PC-9 (cell line): ENCODE data around the gene RNU5B-1. TPM values are rescaled to one million over a fixed set of nuclear protein-coding genes. Genes with fewer than 3 reads are reported as not detected.
"Not testable (repeated sequence)": the region's sequence is repeated elsewhere in the genome, so short reads cannot be mapped to it uniquely, and the experiment has no call there.

ENCODE experiments used
- BruUV-seq: library from RNA; stranded (reverse); fragments of 400-500 nt; replicated peaks from 2 replicates; lab custom pipeline; 2021; lab: Mats Ljungman, UMichigan
- CTCF ChIA-PET: fragments of 300-600 bp; sonication (Branson Sonifier 250); formaldehyde crosslinking; loops from one replicate; lab custom pipeline; 2022; ENCODE audit warnings: antibody characterized with exemption; lab: Charles Lee
- POLR2A ChIA-PET: fragments of 300-600 bp; sonication (Branson Sonifier 250); formaldehyde crosslinking; loops from one replicate; lab custom pipeline; 2022; ENCODE audit warnings: antibody characterized with exemption; ENCODE audit not compliant: unreplicated experiment; lab: Charles Lee
- DNase-seq, 2 experiments: peaks; one replicate each; pipeline versions ENCODE4 v3.0.0 to v3.0.0-alpha.2; 2015 to 2022; ENCODE audit warnings: mixed read lengths in 1 of 2
- H2AFZ ChIP-seq: fragments of 200-600 bp; sonication (generic); 2 replicates; pipeline ENCODE4 v1.8.1; 2017; ENCODE audit warnings: antibody characterized with exemption
- H3F3A ChIP-seq: fragments of 200-600 bp; sonication (generic); 2 replicates; pipeline ENCODE4 v1.8.1; 2017; ENCODE audit warnings: antibody characterized with exemption, mild to moderate bottlenecking, low read depth; ENCODE audit not compliant: insufficient read depth
- H3K27ac ChIP-seq: fragments of 200-600 bp; sonication (generic); 2 replicates; pipeline ENCODE4 v1.6.1; 2016; ENCODE audit warnings: mixed run types
- H3K27me3 ChIP-seq: fragments of 200-600 bp; sonication (generic); 2 replicates; pipeline ENCODE4 v1.6.1; 2016; ENCODE audit warnings: low read depth, mixed run types; ENCODE audit not compliant: insufficient read depth
- H3K36me3 ChIP-seq: fragments of 200-600 bp; sonication (generic); 2 replicates; pipeline ENCODE4 v1.6.1; 2016; ENCODE audit warnings: low read depth, mixed run types
- H3K4me1 ChIP-seq: fragments of 200-600 bp; sonication (generic); replicated peaks from 2 replicates; pipeline ENCODE4 v1.6.1; 2016; ENCODE audit warnings: mixed run types; ENCODE audit not compliant: insufficient read depth
- H3K4me2 ChIP-seq: fragments of 200-600 bp; sonication (generic); 2 replicates; pipeline ENCODE4 v1.6.1; 2017; ENCODE audit warnings: mixed run types
- H3K4me3 ChIP-seq: fragments of 200-600 bp; sonication (generic); 2 replicates; pipeline ENCODE4 v1.6.1; 2016; ENCODE audit warnings: mixed run types
- H3K79me2 ChIP-seq: fragments of 200-600 bp; sonication (generic); 2 replicates; pipeline ENCODE4 v1.6.1; 2017; ENCODE audit warnings: low read depth, mixed run types
- H3K9me2 ChIP-seq: fragments of 200-600 bp; sonication (generic); 2 replicates; pipeline ENCODE4 v1.8.1; 2017; ENCODE audit warnings: mild to moderate bottlenecking; ENCODE audit not compliant: insufficient read depth
- H3K9me3 ChIP-seq: fragments of 200-600 bp; sonication (generic); 2 replicates; pipeline ENCODE4 v1.8.1; 2016; ENCODE audit warnings: low read depth; ENCODE audit not compliant: insufficient read depth
- H4K20me1 ChIP-seq: fragments of 200-600 bp; sonication (generic); 2 replicates; pipeline ENCODE4 v1.8.1; 2017; ENCODE audit not compliant: insufficient read depth
- EZH2 ChIP-seq: fragments of 200-600 bp; sonication (generic); IDR thresholded peaks from 2 replicates; pipeline ENCODE4 v1.8.0; 2017; ENCODE audit warnings: antibody characterized with exemption, low read depth
- intact Hi-C: fragments of 100-400 bp; cut with micrococcal nuclease; formaldehyde crosslinking; loops from one replicate; pipeline ENCODE4 v1.10.0; 2022; ENCODE audit not compliant: unreplicated experiment
- total RNA-seq: library from RNA; stranded (reverse); gene quantifications from 2 replicates; pipeline ENCODE4 v1.2.3, GENCODE V29; 2021
- TF ChIP-seq, protein P1 (sequence below): fragments of 200-600 bp; sonication (generic); conservative IDR thresholded peaks from 2 replicates; pipeline ENCODE4 v1.6.1; 2017; ENCODE audit warnings: mixed run types, antibody characterized with exemption, mild to moderate bottlenecking, moderate library complexity

The RNU5B-1 gene
- total RNA-seq, 1 experiment from 2014 or later = not detected

DNA sequence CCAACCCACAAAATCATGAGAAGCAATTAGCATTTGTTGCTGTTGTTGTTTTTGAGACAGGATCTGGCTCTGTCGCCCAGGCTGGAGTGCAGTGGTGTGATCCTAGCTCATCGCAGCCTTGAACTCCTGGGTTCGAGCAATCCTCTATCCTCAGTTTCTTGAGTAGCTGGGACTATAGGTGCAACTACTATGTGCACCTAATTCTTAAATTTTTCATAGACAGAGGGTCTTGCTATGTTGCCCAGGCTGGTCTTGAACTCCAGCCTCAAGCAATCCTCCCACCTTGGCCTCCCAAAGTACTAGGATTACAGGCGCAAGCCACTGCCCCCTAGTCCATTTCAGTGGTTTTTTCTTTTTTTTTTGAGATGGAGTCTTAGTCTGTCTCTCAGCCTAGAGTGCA lies 36.1 kb upstream of the RNU5B-1 start:
- Histone ChIP-seq H3K36me3 (no peaks in the 10 kb centered on the region), H3F3A (no peaks in the 10 kb centered on the region), H4K20me1 (no peaks in the 10 kb centered on the region), H3K27me3 (no peaks in the 10 kb centered on the region), H2AFZ (no peak overlapping the region), H3K27ac (no peak overlapping the region), H3K4me1 (no peaks in the 10 kb centered on the region), H3K4me2 (no peak overlapping the region), H3K4me3 (no peak overlapping the region), H3K9me3 (no peaks in the 10 kb centered on the region), H3K79me2 (no peaks in the 10 kb centered on the region), H3K9me2 (no peaks in the 10 kb centered on the region)
- no peak for TF ChIP-seq EZH2
- TF ChIP-seq, protein P1, sequence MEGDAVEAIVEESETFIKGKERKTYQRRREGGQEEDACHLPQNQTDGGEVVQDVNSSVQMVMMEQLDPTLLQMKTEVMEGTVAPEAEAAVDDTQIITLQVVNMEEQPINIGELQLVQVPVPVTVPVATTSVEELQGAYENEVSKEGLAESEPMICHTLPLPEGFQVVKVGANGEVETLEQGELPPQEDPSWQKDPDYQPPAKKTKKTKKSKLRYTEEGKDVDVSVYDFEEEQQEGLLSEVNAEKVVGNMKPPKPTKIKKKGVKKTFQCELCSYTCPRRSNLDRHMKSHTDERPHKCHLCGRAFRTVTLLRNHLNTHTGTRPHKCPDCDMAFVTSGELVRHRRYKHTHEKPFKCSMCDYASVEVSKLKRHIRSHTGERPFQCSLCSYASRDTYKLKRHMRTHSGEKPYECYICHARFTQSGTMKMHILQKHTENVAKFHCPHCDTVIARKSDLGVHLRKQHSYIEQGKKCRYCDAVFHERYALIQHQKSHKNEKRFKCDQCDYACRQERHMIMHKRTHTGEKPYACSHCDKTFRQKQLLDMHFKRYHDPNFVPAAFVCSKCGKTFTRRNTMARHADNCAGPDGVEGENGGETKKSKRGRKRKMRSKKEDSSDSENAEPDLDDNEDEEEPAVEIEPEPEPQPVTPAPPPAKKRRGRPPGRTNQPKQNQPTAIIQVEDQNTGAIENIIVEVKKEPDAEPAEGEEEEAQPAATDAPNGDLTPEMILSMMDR = no peak
- no TSS peak for BruUV-seq
- CTCF ChIA-PET = no interaction called here
- intact Hi-C loops = no loop called here
- POLR2A ChIA-PET = interaction anchor here (0.6 kb wide), 1 partner anchor 37 kb away, joined by 9 read pairs; no protein-coding TSS in a partner anchor
- no peak for DNase-seq

DNA sequence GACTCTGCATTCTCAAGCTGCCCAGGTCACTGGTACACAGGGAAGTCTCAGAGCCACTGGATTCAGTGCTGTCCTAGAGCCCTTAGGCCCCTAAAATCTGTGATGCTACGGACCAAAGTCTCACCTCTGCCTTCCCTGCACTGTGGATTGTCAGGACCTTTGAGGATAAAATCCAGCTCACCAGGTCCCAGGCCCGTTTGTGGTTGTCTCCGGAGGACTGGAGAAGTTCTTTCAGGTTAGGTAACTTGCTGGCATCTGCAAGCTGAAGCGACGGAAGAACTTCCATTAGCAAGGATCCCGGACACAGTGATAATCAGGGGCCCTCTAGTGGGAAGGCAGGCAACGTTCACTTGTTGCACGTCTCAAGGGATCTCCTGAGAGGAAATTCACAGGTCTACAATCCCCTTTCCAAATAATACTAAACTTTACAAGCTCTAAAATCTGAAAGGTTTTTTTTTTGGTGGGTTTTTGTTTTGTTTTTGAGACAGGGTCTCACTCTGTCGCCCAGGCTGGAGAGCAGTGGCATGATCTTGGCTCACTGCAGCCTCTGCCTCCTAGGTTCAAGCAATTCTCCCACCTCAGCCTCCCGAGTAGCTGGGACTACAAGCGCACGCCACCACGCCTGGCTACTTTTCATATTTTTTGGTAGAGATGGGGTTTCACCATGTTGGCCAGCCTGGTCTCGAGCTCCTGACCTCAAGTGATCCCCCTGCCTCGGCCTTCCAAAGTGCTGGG lies 33.5 kb upstream of the RNU5B-1 start:
- intact Hi-C loops = loop anchor here (1.0 kb wide), 1 partner anchor 82 kb away; no protein-coding TSS in a partner anchor
- not testable (repeated sequence) for H2AFZ ChIP-seq, H3K27ac ChIP-seq

DNA sequence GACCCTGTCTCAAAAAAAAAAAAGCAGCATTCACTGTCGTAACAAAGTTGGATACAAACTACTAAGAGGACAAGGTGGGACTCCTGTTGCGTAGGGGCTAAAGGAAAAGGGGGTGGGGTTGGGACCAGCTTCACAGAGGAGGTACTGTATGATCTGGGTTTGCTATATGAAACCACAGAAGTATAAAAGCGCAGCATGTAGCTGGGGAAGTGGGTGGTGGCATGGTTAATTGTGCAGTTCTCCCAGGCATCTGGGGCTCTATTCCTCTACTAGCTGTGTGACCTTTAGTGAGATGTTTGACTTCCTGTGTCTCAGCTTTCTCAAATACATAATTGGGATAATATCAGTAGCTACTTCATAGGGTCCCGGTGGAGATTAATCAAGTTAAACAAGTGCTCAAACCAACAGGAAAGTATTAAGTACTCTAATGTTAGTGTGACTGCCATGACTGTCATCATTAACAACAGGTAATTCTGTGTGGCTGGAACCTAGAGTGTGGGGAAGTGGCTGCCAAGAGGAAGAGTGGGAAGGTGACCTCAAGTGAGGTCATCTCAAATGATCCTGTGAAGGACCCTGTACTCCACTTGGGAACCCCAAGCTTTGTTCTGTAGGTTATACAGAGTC lies 29.3 kb upstream of the RNU5B-1 start:
- no peak overlapping the region for H2AFZ ChIP-seq
- TF ChIP-seq, protein P1 = no peak
- TF ChIP-seq EZH2 = no peak
- no peaks in the 10 kb centered on the region for H4K20me1 ChIP-seq
- H3F3A ChIP-seq = no peaks in the 10 kb centered on the region
- POLR2A ChIA-PET = no interaction called here
- no peaks in the 10 kb centered on the region for H3K4me1 ChIP-seq
- H3K79me2 ChIP-seq = no peaks in the 10 kb centered on the region
- CTCF ChIA-PET = interaction anchor here (0.6 kb wide), 1 partner anchor 206 kb away, joined by 4 read pairs; no protein-coding TSS in a partner anchor
- H3K27ac ChIP-seq = no peak overlapping the region
- no peak overlapping the region for H3K4me3 ChIP-seq
- H3K9me2 ChIP-seq = no peaks in the 10 kb centered on the region
- intact Hi-C loops = no loop called here
- no peak overlapping the region for H3K4me2 ChIP-seq
- H3K27me3 ChIP-seq = no peaks in the 10 kb centered on the region
- no TSS peak for BruUV-seq
- no peaks in the 10 kb centered on the region for H3K9me3 ChIP-seq
- H3K36me3 ChIP-seq = no peaks in the 10 kb centered on the region
- DNase-seq = no peak

More for the DNA sequence above, 33.5 kb upstream of the RNU5B-1 start:
- CTCF ChIA-PET = interaction anchor here (0.5 kb wide), 1 partner anchor 128 kb away, joined by 6 read pairs; no protein-coding TSS in a partner anchor
- not testable (repeated sequence) for H3K36me3 ChIP-seq, H3K79me2 ChIP-seq, BruUV-seq, H4K20me1 ChIP-seq, H3K9me3 ChIP-seq, H3K4me3 ChIP-seq, H3K9me2 ChIP-seq, H3K27me3 ChIP-seq, H3K4me2 ChIP-seq, H3F3A ChIP-seq, H3K4me1 ChIP-seq
- POLR2A ChIA-PET = interaction anchor here (0.6 kb wide), 1 partner anchor 204 kb away, joined by 3 read pairs; no protein-coding TSS in a partner anchor
- DNase-seq = peak; percentile 27 to 51
- TF ChIP-seq, protein P1 = peak; percentile 74
